ENCODE results near the gene CERS2. TPM values are rescaled to one million over a fixed set of nuclear protein-coding genes. Genes with fewer than 3 reads are reported as not detected.
A peak's percentile ranks its signal among the peaks of the same experiment; 100 is the strongest.

Gene CERS2
- total RNA-seq, 2 experiments from 2014 or later = 64.7 to 92.8 TPM

DNA sequence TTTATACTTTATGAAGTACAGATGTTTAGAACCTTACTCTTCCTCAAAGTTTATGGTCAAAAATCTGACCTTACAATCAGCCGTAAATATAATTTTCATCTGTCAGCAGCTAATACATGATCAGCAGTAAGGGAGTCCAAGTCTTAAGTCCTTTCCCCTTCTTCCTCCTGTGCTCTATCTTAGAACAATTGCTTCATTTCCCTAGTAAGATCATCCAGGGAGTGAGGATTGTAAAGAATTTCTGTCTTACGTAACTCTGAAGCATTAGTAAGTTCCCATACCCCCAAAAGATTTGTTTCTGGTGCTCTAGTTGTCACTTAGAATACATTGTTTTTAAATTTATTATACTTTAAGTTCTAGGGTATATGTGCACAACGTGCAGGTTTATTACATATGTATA, 46.3 kb downstream of the CERS2 start:
- CTCF ChIA-PET (ENCODE audit: unreplicated experiment) = interaction anchor here (0.6 to 1.3 kb wide), 2 partner anchors 46 to 50 kb away, joined by 3 to 4 read pairs; no protein-coding TSS in a partner anchor
- H4K20me1 ChIP-seq (ENCODE audit: insufficient read depth, low read length) = no peaks in the 10 kb centered on the region
- peaks cover 60% of the 10 kb centered on the region for H3K36me3 ChIP-seq (ENCODE audit: insufficient read depth, low read length)
- POLR2A ChIA-PET = no interaction called here
- DNase-seq (ENCODE audit: low spot score) = no peak
- intact Hi-C loops (cut with micrococcal nuclease; ENCODE audit: unreplicated experiment) = loop anchor here (10.0 kb wide), 1 partner anchor 303 kb away; the partner anchor contains the start of gene ENSA
- no peaks in the 10 kb centered on the region for H3K9me2 ChIP-seq (ENCODE audit: insufficient read depth, low read length)
- peaks cover 25% of the 10 kb centered on the region; the same call in 1 of the 2 replicates for H3K9me3 ChIP-seq (ENCODE audit: low read length)
- BruUV-seq (replicated peaks) = no TSS peak
- H3K4me2 ChIP-seq (ENCODE audit: low read length) = no peak overlapping the region
- peaks cover 23% of the 10 kb centered on the region; the same call in 1 of the 2 replicates for H3K79me2 ChIP-seq (ENCODE audit: insufficient read depth, low read depth, low read length)
- H3K27ac ChIP-seq (ENCODE audit: low read depth, low read length, poor library complexity, severe bottlenecking) = no peak overlapping the region
- peaks cover 25% of the 10 kb centered on the region for H3K4me1 ChIP-seq (ENCODE audit: insufficient read depth, low read length, poor library complexity, severe bottlenecking)
- TF ChIP-seq, protein P1, sequence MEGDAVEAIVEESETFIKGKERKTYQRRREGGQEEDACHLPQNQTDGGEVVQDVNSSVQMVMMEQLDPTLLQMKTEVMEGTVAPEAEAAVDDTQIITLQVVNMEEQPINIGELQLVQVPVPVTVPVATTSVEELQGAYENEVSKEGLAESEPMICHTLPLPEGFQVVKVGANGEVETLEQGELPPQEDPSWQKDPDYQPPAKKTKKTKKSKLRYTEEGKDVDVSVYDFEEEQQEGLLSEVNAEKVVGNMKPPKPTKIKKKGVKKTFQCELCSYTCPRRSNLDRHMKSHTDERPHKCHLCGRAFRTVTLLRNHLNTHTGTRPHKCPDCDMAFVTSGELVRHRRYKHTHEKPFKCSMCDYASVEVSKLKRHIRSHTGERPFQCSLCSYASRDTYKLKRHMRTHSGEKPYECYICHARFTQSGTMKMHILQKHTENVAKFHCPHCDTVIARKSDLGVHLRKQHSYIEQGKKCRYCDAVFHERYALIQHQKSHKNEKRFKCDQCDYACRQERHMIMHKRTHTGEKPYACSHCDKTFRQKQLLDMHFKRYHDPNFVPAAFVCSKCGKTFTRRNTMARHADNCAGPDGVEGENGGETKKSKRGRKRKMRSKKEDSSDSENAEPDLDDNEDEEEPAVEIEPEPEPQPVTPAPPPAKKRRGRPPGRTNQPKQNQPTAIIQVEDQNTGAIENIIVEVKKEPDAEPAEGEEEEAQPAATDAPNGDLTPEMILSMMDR (conservative IDR thresholded peaks at IDR 0.05; ENCODE audit: low read length) = no peak
- no peak for TF ChIP-seq EZH2phosphoT487 (IDR thresholded peaks at IDR 0.05; ENCODE audit: borderline replicate concordance, low read depth, low read length)
- H3K4me3 ChIP-seq (ENCODE audit: low read depth, low read length, poor library complexity, severe bottlenecking) = no peak overlapping the region
- H2AFZ ChIP-seq (ENCODE audit: low read length) = no peak overlapping the region

DNA sequence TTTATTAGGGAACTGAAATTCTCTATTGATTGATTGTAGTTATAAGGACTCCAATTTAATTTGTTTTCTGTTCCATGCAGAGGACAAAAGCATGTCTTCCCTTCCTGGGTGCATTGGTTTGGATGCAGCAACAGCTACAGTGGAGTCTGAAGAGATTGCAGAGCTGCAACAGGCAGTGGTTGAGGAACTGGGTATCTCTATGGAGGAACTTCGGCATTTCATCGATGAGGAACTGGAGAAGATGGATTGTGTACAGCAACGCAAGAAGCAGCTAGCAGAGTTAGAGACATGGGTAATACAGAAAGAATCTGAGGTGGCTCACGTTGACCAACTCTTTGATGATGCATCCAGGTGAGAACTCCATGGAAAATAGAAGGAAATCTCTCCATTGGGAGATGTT, 47.0 kb downstream of the CERS2 start:
- POLR2A ChIA-PET = interaction anchor here (0.7 kb wide), 1 partner anchor 9 kb away, joined by 3 read pairs; no protein-coding TSS in a partner anchor
- peak overlapping the region; percentile 75 for H3K4me3 ChIP-seq (ENCODE audit: low read depth, low read length, poor library complexity, severe bottlenecking)
- no peak for DNase-seq (ENCODE audit: low spot score)

More for the DNA sequence above, 47.0 kb downstream of the CERS2 start:
- H4K20me1 ChIP-seq (ENCODE audit: insufficient read depth, low read length) = no peaks in the 10 kb centered on the region
- H3K9me2 ChIP-seq (ENCODE audit: insufficient read depth, low read length) = no peaks in the 10 kb centered on the region
- peaks cover 32% of the 10 kb centered on the region for H3K4me1 ChIP-seq (ENCODE audit: insufficient read depth, low read length, poor library complexity, severe bottlenecking)
- H3K36me3 ChIP-seq (ENCODE audit: insufficient read depth, low read length) = peaks cover 53% of the 10 kb centered on the region
- peak overlapping the region; percentile 79 for H3K4me2 ChIP-seq (ENCODE audit: low read length)
- no peak overlapping the region for H3K27ac ChIP-seq (ENCODE audit: low read depth, low read length, poor library complexity, severe bottlenecking)
- peaks cover 24% of the 10 kb centered on the region; the same call in 1 of the 2 replicates for H3K9me3 ChIP-seq (ENCODE audit: low read length)
- no TSS peak for BruUV-seq (replicated peaks)
- no peak overlapping the region for H2AFZ ChIP-seq (ENCODE audit: low read length)
- TF ChIP-seq, protein P1 (conservative IDR thresholded peaks at IDR 0.05; ENCODE audit: low read length) = no peak
- TF ChIP-seq EZH2phosphoT487 (IDR thresholded peaks at IDR 0.05; ENCODE audit: borderline replicate concordance, low read depth, low read length) = no peak
- CTCF ChIA-PET (ENCODE audit: unreplicated experiment) = interaction anchor here (0.6 to 1.3 kb wide), 2 partner anchors 46 to 50 kb away, joined by 3 to 4 read pairs; no protein-coding TSS in a partner anchor
- H3K79me2 ChIP-seq (ENCODE audit: insufficient read depth, low read depth, low read length) = peaks cover 22% of the 10 kb centered on the region; the same call in 1 of the 2 replicates
- intact Hi-C loops (cut with micrococcal nuclease; ENCODE audit: unreplicated experiment) = loop anchor here (2.0 to 10.0 kb wide), 2 partner anchors 303 to 367 kb away; partner anchors contain the start of gene ENSA
